ENCODE data around the gene ITGAL.

DNA sequence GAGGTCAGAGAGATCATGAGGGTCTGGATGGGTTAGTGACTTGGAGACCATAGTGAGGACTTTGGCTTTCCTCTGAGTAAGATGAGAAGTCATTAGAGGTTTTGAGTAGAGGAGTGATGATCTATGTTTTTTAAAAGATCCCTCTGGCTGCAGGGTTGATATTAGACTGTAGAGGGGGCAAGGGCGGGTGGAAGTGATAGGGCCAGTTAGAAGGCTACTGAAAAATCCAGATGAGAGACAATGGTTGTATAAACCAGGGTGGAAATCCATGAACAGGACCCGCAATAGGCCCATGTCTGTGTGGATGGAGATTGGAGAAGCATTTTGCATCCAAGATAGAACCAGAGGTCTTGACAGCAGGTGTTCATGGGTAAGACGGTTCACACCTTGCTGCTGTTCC, 9.8 kb downstream of the ITGAL start:
- TF ChIP-seq, protein P1, sequence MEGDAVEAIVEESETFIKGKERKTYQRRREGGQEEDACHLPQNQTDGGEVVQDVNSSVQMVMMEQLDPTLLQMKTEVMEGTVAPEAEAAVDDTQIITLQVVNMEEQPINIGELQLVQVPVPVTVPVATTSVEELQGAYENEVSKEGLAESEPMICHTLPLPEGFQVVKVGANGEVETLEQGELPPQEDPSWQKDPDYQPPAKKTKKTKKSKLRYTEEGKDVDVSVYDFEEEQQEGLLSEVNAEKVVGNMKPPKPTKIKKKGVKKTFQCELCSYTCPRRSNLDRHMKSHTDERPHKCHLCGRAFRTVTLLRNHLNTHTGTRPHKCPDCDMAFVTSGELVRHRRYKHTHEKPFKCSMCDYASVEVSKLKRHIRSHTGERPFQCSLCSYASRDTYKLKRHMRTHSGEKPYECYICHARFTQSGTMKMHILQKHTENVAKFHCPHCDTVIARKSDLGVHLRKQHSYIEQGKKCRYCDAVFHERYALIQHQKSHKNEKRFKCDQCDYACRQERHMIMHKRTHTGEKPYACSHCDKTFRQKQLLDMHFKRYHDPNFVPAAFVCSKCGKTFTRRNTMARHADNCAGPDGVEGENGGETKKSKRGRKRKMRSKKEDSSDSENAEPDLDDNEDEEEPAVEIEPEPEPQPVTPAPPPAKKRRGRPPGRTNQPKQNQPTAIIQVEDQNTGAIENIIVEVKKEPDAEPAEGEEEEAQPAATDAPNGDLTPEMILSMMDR (IDR thresholded peaks at IDR 0.05; ENCODE audit: low read depth, low read length) = no peak
- TF ChIP-seq POLR2A (IDR thresholded peaks at IDR 0.05; ENCODE audit: extremely low read depth, insufficient read length) (no peak), MYC (IDR thresholded peaks at IDR 0.05; ENCODE audit: low read depth, low read length) (no peak)
- TF ChIP-seq, protein P2, sequence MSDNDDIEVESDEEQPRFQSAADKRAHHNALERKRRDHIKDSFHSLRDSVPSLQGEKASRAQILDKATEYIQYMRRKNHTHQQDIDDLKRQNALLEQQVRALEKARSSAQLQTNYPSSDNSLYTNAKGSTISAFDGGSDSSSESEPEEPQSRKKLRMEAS (IDR thresholded peaks at IDR 0.05; ENCODE audit: low read depth, low read length) = no peak
